Trophoblast cell (in vitro differentiated cells and primary cell): ENCODE results near the gene SPRR1A.

Experiments
- DNase-seq, 2 donors: peaks; one replicate each; pipeline ENCODE4 v3.0.0-alpha.2; 2016
- H2AFZ ChIP-seq: 2 replicates; pipeline ENCODE4 v1.6.1; 2013; ENCODE audit warnings: low read length, moderate library complexity, mild to moderate bottlenecking; ENCODE audit not compliant: insufficient read depth, poor library complexity
- H2AK5ac ChIP-seq: 2 replicates; pipeline ENCODE4 v1.6.1; 2013; ENCODE audit warnings: mild to moderate bottlenecking, low read length
- H2BK120ac ChIP-seq: 2 replicates; pipeline ENCODE4 v1.6.1; 2013; ENCODE audit warnings: low read length, mild to moderate bottlenecking, moderate library complexity; ENCODE audit not compliant: insufficient read depth, poor library complexity
- H2BK12ac ChIP-seq: 2 replicates; pipeline ENCODE4 v1.6.1; 2013; ENCODE audit warnings: mild to moderate bottlenecking, low read length, moderate library complexity
- H2BK5ac ChIP-seq: 2 replicates; pipeline ENCODE4 v1.6.1; 2013; ENCODE audit warnings: low read length, low read depth, moderate library complexity, mild to moderate bottlenecking; ENCODE audit not compliant: poor library complexity
- H3K14ac ChIP-seq: 2 replicates; pipeline ENCODE4 v1.6.1; 2013; ENCODE audit warnings: mild to moderate bottlenecking, low read length
- H3K18ac ChIP-seq: 2 replicates; pipeline ENCODE4 v1.6.1; 2013; ENCODE audit warnings: mild to moderate bottlenecking, low read length
- H3K23ac ChIP-seq: 2 replicates; pipeline ENCODE4 v1.6.1; 2013; ENCODE audit warnings: low read length
- H3K27ac ChIP-seq: 2 replicates; pipeline ENCODE4 v1.5.1; 2013; ENCODE audit warnings: low read depth, mild to moderate bottlenecking, inconsistent platforms, low read length, moderate library complexity
- H3K27me3 ChIP-seq: 2 replicates; pipeline ENCODE4 v1.6.1; 2013; ENCODE audit warnings: inconsistent platforms, mild to moderate bottlenecking, low read length, moderate library complexity; ENCODE audit not compliant: insufficient read depth
- H3K36me3 ChIP-seq, 2 experiments: 1 replicate in 1 of 2; 2 replicates in 1 of 2; pipeline ENCODE4 v1.6.1; 2013; ENCODE audit warnings: low read length in 2 of 2, mild to moderate bottlenecking in 2 of 2, moderate library complexity in 1 of 2; ENCODE audit not compliant: insufficient read depth in 2 of 2, control insufficient read depth in 1 of 2
- H3K4ac ChIP-seq: 2 replicates; pipeline ENCODE4 v1.6.1; 2013; ENCODE audit warnings: low read depth, mild to moderate bottlenecking, low read length, moderate library complexity
- H3K4me1 ChIP-seq, 2 experiments: 1 replicate in 1 of 2; 2 replicates in 1 of 2; pipeline ENCODE4 v1.6.1; 2013; ENCODE audit warnings: low read length in 2 of 2, mild to moderate bottlenecking in 2 of 2, moderate library complexity in 1 of 2; ENCODE audit not compliant: insufficient read depth in 2 of 2, control insufficient read depth in 1 of 2
- H3K4me2 ChIP-seq: 2 replicates; pipeline ENCODE4 v1.6.1; 2013; ENCODE audit warnings: inconsistent platforms, mild to moderate bottlenecking, low read length, moderate library complexity
- H3K4me3 ChIP-seq: 2 replicates; pipeline ENCODE4 v1.5.1; 2013; ENCODE audit warnings: mild to moderate bottlenecking, low read depth, low read length, inconsistent platforms
- H3K79me1 ChIP-seq: one replicate; pipeline ENCODE4 v1.6.1; 2013; ENCODE audit warnings: low read length
- H3K79me2 ChIP-seq: 2 replicates; pipeline ENCODE4 v1.6.1; 2013; ENCODE audit warnings: low read length, mild to moderate bottlenecking; ENCODE audit not compliant: control insufficient read depth, insufficient read depth, poor library complexity
- H3K9ac ChIP-seq: 2 replicates; pipeline ENCODE4 v1.6.1; 2013; ENCODE audit warnings: mild to moderate bottlenecking, low read length
- H3K9me3 ChIP-seq: 2 replicates; pipeline ENCODE4 v1.6.1; 2013; ENCODE audit warnings: low read depth, mild to moderate bottlenecking, control low read depth, inconsistent platforms, low read length; ENCODE audit not compliant: insufficient read depth
- H4K12ac ChIP-seq: 2 replicates; pipeline ENCODE4 v1.6.1; 2013; ENCODE audit warnings: low read depth, mild to moderate bottlenecking, low read length, moderate library complexity
- H4K8ac ChIP-seq: 2 replicates; pipeline ENCODE4 v1.6.1; 2013; ENCODE audit warnings: low read depth, mild to moderate bottlenecking, low read length, moderate library complexity
- H4K91ac ChIP-seq: one replicate; pipeline ENCODE4 v1.6.1; 2013; ENCODE audit warnings: low read depth, mild to moderate bottlenecking, low read length, moderate library complexity
- WGBS: extraction: QIAGEN DNeasy Blood & Tissue Kit; methylation state at CpG from one replicate; pipeline ENCODE4 v1.1.7; 2013; ENCODE audit warnings: missing lambda C conversion rate; ENCODE audit not compliant: insufficient read length, insufficient coverage; ENCODE audit errors: extremely low coverage; 5-methylcytosine and 5-hydroxymethylcytosine counted together

Gene SPRR1A

DNA sequence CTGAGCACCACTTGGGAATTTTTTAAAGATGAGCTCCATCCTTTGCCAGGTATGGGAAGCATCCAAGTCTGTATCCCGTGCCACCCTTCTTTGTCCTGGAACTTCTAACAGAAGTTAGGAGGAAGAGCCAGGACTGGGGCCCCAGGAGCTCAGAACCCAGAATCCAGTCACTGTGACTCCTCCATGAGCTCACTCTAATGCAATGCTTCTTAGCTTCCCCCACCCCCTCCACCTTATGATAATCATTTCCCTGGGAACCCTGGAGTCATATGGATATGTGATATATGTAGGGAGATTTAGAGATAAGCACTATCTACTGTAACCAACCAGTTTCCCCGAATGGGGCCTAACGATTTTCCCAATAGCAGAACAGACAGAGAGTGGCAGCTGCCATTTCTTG, 37.6 kb upstream of the SPRR1A start:
- H3K18ac ChIP-seq = no peak overlapping the region
- no peak overlapping the region for H3K27ac ChIP-seq
- no CpG with 5 or more reads among the region's 3 CpGs for WGBS
- no peak overlapping the region for H3K4me3 ChIP-seq
- H2BK12ac ChIP-seq = no peak overlapping the region
- H4K91ac ChIP-seq = no peak overlapping the region
- no peaks in the 10 kb centered on the region for H3K79me2 ChIP-seq
- H4K12ac ChIP-seq = no peak overlapping the region
- H2AFZ ChIP-seq = no peak overlapping the region
- no peaks in the 10 kb centered on the region for H3K27me3 ChIP-seq
- H3K23ac ChIP-seq = no peak overlapping the region
- H4K8ac ChIP-seq = no peak overlapping the region
- H2AK5ac ChIP-seq = no peak overlapping the region
- no peak overlapping the region for H2BK5ac ChIP-seq
- H3K4ac ChIP-seq = no peak overlapping the region
- H3K4me1 ChIP-seq = no peaks in the 10 kb centered on the region
- no peak overlapping the region for H2BK120ac ChIP-seq
- DNase-seq = no peak
- no peak overlapping the region for H3K9ac ChIP-seq
- no peaks in the 10 kb centered on the region for H3K9me3 ChIP-seq
- no peak overlapping the region for H3K4me2 ChIP-seq
- H3K79me1 ChIP-seq = no peaks in the 10 kb centered on the region
- no peaks in the 10 kb centered on the region for H3K36me3 ChIP-seq
- H3K14ac ChIP-seq = no peak overlapping the region

GRCh38 chr1:152946651-152947256, 37.1 kb upstream of the SPRR1A start, which contains the start of gene SPRR5:
SPRR5 (plus strand) TSS chr1:152947206; CDS start chr1:152948555, 1,349 bp downstream.
- H3K14ac ChIP-seq = no peak within 1 kb of the TSS
- no peak within 1 kb of the TSS for H4K12ac ChIP-seq
- H3K9ac ChIP-seq = no peak within 1 kb of the TSS
- H2BK120ac ChIP-seq = no peak within 1 kb of the TSS
- H4K8ac ChIP-seq = no peak within 1 kb of the TSS
- WGBS = no CpG with 5 or more reads among the region's 4 CpGs
- no peak within 1 kb of the TSS for H3K4ac ChIP-seq
- H2BK12ac ChIP-seq = no peak within 1 kb of the TSS
- no peak within 1 kb of the TSS for H2AK5ac ChIP-seq
- H3K79me1 ChIP-seq = no peaks in the 10 kb centered on the region
- no peaks in the 10 kb centered on the region for H3K4me1 ChIP-seq
- no peak within 1 kb of the TSS for H3K4me3 ChIP-seq
- no peak within 1 kb of the TSS for H2BK5ac ChIP-seq
- H3K27ac ChIP-seq = no peak within 1 kb of the TSS
- no peak within 1 kb of the TSS for H2AFZ ChIP-seq
- no peak within 1 kb of the TSS for H3K18ac ChIP-seq
- no peak for DNase-seq
- H3K4me2 ChIP-seq = no peak within 1 kb of the TSS
- H3K79me2 ChIP-seq = no peaks in the 10 kb centered on the region
- no peaks in the 10 kb centered on the region for H3K27me3 ChIP-seq
- H4K91ac ChIP-seq = no peak within 1 kb of the TSS
- H3K23ac ChIP-seq = no peak within 1 kb of the TSS
- H3K9me3 ChIP-seq = no peaks in the 10 kb centered on the region
- no peaks in the 10 kb centered on the region for H3K36me3 ChIP-seq

- Histone ChIP-seq H3K9ac (no peak overlapping the region), H3K4ac (no peak overlapping the region), H4K8ac (no peak overlapping the region), H3K79me1 (no peaks in the 10 kb centered on the region), H2BK120ac (no peak overlapping the region), H3K23ac (no peak overlapping the region), H3K79me2 (no peaks in the 10 kb centered on the region), H3K27ac (no peak overlapping the region), H3K4me1 (no peaks in the 10 kb centered on the region), H3K36me3 (no peaks in the 10 kb centered on the region), H2AFZ (no peak overlapping the region), H2AK5ac (no peak overlapping the region), H3K27me3 (no peaks in the 10 kb centered on the region), H4K12ac (no peak overlapping the region), H3K18ac (no peak overlapping the region), H3K4me3 (no peak overlapping the region), H2BK5ac (no peak overlapping the region), H3K14ac (no peak overlapping the region), H4K91ac (no peak overlapping the region), H3K9me3 (no peaks in the 10 kb centered on the region), H2BK12ac (no peak overlapping the region), H3K4me2 (no peak overlapping the region)
- no CpG with 5 or more reads among the region's 5 CpGs for WGBS
- DNase-seq = no peak
These were observed 32.2 kb upstream of the SPRR1A start for GRCh38 chr1:152951711-152952110.

GRCh38 chr1:152953761-152954160, 30.1 kb upstream of the SPRR1A start:
- no peaks in the 10 kb centered on the region for H3K9me3 ChIP-seq
- no peak for DNase-seq
- WGBS = no CpG with 5 or more reads among the region's 7 CpGs

More at GRCh38 chr1:152953761-152954160, 30.1 kb upstream of the SPRR1A start:
- H3K14ac ChIP-seq = no peak overlapping the region
- no peaks in the 10 kb centered on the region for H3K4me1 ChIP-seq
- H3K27me3 ChIP-seq = no peaks in the 10 kb centered on the region
- no peak overlapping the region for H2AK5ac ChIP-seq
- H3K79me2 ChIP-seq = no peaks in the 10 kb centered on the region
- H2BK120ac ChIP-seq = no peak overlapping the region
- H2AFZ ChIP-seq = no peak overlapping the region
- no peak overlapping the region for H3K4me3 ChIP-seq
- no peak overlapping the region for H2BK5ac ChIP-seq
- H3K23ac ChIP-seq = no peak overlapping the region
- H3K4me2 ChIP-seq = no peak overlapping the region
- no peak overlapping the region for H4K91ac ChIP-seq
- no peak overlapping the region for H3K4ac ChIP-seq
- H4K8ac ChIP-seq = no peak overlapping the region
- no peak overlapping the region for H4K12ac ChIP-seq
- no peak overlapping the region for H3K18ac ChIP-seq
- no peak overlapping the region for H3K9ac ChIP-seq
- no peak overlapping the region for H3K27ac ChIP-seq
- H3K36me3 ChIP-seq = no peaks in the 10 kb centered on the region
- no peaks in the 10 kb centered on the region for H3K79me1 ChIP-seq
- no peak overlapping the region for H2BK12ac ChIP-seq
